GM21825 (cell line): Measurements from ENCODE around the gene SCNN1B.

ENCODE experiments used
- ATAC-seq: cut with Tn5 transposase; IDR thresholded peaks from one replicate; pipeline ENCODE4 v1.9.1; 2021; ENCODE audit warnings: mild to moderate bottlenecking, moderate library complexity; ENCODE audit not compliant: unreplicated experiment

Gene SCNN1B

GRCh38 chr16:23319861-23320615 lies 17.9 kb downstream of the SCNN1B start:
- no peak for ATAC-seq

- ATAC-seq, result no peak
These were observed 18.6 kb downstream of the SCNN1B start for GRCh38 chr16:23320693-23321092.

- ATAC-seq, result no peak
These were observed 19.2 kb downstream of the SCNN1B start for GRCh38 chr16:23321206-23321875.

- ATAC-seq, result no peak
These were observed 21.3 kb downstream of the SCNN1B start for GRCh38 chr16:23323224-23324030.

GRCh38 chr16:23324727-23325126 lies 22.6 kb downstream of the SCNN1B start:
- ATAC-seq, result no peak

- no peak for ATAC-seq
These were observed 25.7 kb downstream of the SCNN1B start for GRCh38 chr16:23327836-23328235.

GRCh38 chr16:23330161-23330560 lies 28.1 kb downstream of the SCNN1B start:
- ATAC-seq, result no peak

GRCh38 chr16:23330583-23331249 lies 28.6 kb downstream of the SCNN1B start:
- no peak for ATAC-seq

- no peak for ATAC-seq
These were observed 31.0 kb downstream of the SCNN1B start for GRCh38 chr16:23333034-23333579.

GRCh38 chr16:23333831-23334456 lies 31.8 kb downstream of the SCNN1B start:
- ATAC-seq, result no peak

GRCh38 chr16:23334457-23334853 lies 32.4 kb downstream of the SCNN1B start:
- ATAC-seq, result no peak

GRCh38 chr16:23334950-23335349 lies 32.8 kb downstream of the SCNN1B start:
- no peak for ATAC-seq

GRCh38 chr16:23337836-23338550 lies 35.9 kb downstream of the SCNN1B start:
- no peak for ATAC-seq

GRCh38 chr16:23339787-23340186 lies 37.7 kb downstream of the SCNN1B start:
- ATAC-seq, result no peak

GRCh38 chr16:23342083-23342640 lies 40.1 kb downstream of the SCNN1B start:
- no peak for ATAC-seq

- ATAC-seq, result no peak
These were observed 41.8 kb downstream of the SCNN1B start for GRCh38 chr16:23343643-23344612.

GRCh38 chr16:23345237-23345636 lies 43.1 kb downstream of the SCNN1B start:
- no peak for ATAC-seq
